Frontal cortex (tissue), 4 donors: ENCODE data around the gene CLEC3A. TPM values are rescaled to one million over a fixed set of nuclear protein-coding genes. Genes with fewer than 3 reads are reported as not detected.
"Not testable (repeated sequence)": the region's sequence is repeated elsewhere in the genome, so short reads cannot be mapped to it uniquely, and the experiment has no call there.

Experiments
- DNase-seq, 2 donors: peaks; one replicate each; pipeline ENCODE4 v3.0.0; 2012; ENCODE audit warnings: low spot score in 2 of 2
- FAIRE-seq: peaks from 2 replicates; lab custom pipeline; 2012; peaks lifted over from hg19 to GRCh38; lab: Jason Lieb, UNC
- total RNA-seq: library from RNA; depleted of rRNA; stranded (reverse); fragments of >200 nt; gene quantifications from one replicate; pipeline ENCODE4 v1.2.3, GENCODE V29; 2014
- donor health status: control.
- donor health status: control.
- donor health status: control.

The CLEC3A gene
- total RNA-seq, 1 donor from 2014 or later, result under 0.01 TPM

DNA sequence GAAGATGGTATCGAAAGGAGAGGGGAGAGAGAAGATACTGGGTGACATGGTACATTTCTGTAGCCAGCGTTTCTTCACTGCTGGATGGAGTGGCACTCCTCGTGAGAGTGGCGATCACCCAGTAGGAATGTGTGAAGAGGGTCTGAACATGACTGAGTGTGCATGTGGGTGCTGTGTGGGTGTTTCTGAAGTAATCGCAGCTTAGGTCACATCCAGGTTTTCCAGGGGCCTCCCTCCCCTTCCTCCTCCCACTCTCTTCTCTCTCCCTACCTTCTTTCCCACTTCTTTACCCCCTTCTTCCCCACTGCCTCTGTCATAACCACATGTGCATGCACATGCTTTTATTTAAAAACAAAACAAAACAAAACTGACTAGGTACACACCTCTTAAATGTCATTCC is 1.8 kb downstream of the CLEC3A start:
- DNase-seq (no peak), FAIRE-seq (no peak)

- no peak for FAIRE-seq
- no peak for DNase-seq
Observed at GRCh38 chr16:78025631-78026030, 3.3 kb downstream of the CLEC3A start.

DNA sequence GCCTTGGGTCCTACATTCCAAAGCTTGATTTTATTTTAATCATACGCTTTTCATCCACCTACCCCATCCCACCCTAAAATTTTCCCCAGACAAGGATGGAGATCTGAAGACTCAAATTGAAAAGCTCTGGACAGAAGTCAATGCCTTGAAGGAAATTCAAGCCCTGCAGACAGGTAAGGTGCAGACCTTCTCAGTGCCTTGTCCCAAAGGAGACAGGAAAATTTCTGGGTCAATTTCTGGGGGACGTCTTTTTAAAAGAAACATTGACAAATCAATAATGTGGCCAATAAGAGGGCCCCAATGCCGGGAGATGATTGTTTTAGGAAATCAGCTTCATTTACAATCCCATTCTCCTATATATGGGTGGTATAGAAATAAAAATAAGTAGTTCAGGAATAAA is 5.7 kb downstream of the CLEC3A start:
- FAIRE-seq, result no peak

DNA sequence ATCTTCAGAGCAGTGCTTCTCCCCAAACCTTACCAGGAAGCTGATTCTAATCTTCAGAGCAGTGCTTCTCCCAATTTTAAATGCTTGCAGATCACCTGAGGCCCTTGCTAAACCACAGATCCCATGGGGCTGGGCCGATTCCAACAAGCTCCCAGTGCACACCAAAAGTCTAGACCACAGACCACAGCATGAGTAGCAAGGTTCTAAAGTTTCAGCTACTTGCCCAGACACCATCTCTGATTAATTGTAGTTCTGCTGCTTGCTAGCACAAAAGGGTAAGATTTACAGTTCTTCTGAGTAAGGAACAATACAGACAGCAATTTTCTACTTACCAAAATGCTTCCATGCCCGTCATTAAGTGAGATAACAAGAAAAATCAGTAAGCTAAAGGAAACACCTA is 12.2 kb downstream of the CLEC3A start:
- DNase-seq, result no peak
- FAIRE-seq, result no peak

More for the DNA sequence above, 5.7 kb downstream of the CLEC3A start:
- DNase-seq, result no peak

DNA sequence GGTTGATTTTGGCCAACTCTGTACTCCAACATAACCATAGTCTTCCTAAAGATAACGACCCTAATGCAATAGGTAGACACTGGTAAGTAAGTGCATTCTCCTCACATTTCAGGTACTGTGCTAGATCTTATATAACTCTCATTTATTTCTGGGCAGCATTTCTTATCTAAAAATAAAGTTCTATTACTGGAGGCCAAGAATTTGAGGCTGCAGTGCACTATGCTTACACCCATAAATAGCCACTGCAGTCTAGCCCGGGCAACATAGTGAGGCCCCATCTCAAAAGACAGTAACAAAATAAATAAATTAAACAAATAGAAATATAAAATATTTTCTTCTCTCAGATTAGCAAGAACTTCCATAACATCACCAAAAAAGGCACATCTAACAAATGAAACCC is 12.7 kb downstream of the CLEC3A start:
- FAIRE-seq (no peak), DNase-seq (no peak)

DNA sequence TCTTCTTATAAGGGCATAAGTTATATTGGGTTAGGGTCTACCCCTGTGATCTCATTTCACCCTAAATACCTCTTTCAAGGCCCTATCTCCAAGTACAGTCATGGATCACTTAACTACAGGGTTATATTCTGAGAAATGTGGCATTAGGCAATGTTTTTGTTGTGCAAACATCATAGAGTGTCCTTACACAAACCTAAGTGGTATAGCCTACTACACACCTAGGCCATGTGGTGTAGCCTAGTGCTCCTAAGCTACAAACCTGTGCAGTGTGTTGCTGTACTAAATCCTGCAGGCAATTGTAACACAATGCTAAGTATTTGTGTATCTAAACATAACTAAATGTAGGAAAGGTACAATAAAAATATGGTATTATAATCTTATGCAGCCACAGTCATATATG is 18.0 kb downstream of the CLEC3A start:
- no peak for FAIRE-seq
- no peak for DNase-seq

DNA sequence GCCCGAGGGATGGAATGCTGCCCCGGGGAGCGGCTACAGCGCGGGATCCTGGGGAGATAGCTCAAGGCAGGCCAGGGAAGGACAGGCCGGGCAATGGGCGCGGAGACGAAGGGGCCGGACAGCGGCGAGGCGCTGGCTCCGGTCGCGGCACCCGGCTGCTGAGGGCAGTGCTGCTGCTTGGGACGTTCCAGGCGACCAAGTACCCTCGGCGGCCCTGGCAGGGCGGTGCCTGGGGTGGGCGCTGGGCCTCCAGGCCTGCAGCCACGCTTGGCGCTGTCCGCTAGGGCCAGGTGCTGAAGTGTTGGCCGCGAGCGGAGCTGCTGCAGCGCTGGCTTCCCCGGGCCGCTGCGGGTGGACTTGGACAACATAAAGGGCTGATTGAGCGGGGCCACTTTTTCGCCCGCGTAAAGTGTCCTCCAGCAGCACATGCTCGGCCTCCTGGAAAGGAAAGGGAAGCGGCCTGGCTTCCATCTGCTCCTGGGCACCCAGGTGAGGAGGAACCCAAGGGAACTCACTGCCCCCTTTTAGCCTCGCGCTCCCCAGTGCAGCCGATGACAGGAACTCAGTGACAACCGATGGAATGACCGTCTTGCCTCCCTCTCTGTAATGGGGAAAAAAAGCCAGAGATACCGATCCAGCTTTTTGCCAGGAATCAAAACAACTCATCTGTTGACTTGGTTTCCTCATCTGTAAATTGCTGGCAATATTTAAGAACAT is 23.7 kb downstream of the CLEC3A start:
- DNase-seq, result peak; percentile 41 to 61
- no peak for FAIRE-seq

- FAIRE-seq, result no peak
- no peak for DNase-seq
Observed at GRCh38 chr16:78048319-78048718, 26.0 kb downstream of the CLEC3A start.

DNA sequence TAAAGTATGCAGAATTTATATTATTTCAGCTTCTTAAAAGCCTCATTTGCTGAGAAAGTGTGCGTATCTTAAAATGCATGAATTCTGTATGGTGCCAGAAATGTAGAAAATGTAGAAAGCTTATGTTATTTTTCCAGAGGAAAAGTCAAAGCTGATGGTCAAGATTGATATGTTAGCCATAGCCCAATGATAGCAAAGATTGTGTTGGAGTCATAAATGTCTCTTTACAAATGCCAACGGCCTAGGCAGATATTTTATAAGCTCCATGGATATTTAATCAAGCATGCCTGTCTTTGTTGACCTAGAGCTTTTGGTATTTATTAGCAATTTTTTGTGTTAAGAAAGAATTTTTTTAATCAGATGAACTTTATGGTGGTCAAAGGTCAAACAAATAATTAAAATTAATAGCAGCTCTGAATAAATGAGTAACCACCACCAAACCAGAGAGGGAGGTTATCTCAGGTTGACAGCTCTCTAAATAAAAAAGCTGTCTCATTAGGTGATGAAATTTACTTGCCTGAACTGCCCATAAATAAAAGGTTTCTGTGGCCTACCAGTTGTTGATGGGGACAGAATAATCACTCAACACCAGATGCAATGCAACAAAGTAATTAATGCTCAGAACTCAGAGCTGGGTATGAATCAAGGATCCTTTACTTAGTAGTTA is 28.5 kb downstream of the CLEC3A start:
- DNase-seq (no peak), FAIRE-seq (no peak)

GRCh38 chr16:78057803-78058564 is 35.6 kb downstream of the CLEC3A start:
- DNase-seq, result no peak

GRCh38 chr16:78059806-78060205 is 37.5 kb downstream of the CLEC3A start:
- not testable (repeated sequence) for FAIRE-seq, DNase-seq

More at GRCh38 chr16:78057803-78058564, 35.6 kb downstream of the CLEC3A start:
- no peak for FAIRE-seq

DNA sequence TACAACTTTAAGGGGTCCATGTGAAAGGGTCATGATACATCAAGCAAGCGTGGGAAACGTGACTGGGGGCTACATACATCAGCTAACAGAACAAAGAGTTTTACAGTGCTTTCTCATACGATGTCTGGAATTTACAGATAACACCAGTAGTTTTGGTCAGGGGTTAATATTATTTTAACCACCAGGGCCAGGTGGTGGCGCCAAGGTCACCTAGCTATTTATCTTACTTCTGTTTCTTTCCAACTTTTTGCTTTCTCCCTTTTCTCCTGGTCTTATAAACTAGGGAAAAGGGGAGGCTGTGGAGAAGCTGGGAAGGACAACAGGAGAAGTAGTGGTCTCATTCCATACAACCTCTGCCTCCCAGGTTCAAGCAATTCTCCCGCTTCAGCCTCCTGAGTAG is 37.9 kb downstream of the CLEC3A start:
- FAIRE-seq, result no peak
- no peak for DNase-seq

DNA sequence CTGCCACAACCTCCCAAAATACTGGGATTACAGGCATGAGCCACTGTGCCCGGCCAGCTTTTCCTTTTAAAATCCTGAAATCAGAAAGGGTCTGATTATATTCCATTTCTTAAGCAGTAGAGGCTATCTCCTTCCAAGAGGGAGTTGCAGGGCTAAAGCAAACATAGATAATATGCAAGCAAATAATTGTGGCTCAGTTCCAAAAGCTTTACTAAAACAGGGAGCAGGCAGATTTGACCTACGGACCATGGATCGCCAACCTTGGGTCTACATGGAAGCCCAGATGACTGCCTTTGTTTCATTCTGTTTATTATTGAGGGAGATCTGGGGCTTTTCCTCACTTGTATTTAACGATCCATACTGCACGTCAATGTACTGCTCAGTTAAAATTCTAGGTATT is 38.5 kb downstream of the CLEC3A start:
- FAIRE-seq, result no peak
- no peak for DNase-seq

GRCh38 chr16:78065319-78065718 is 43.0 kb downstream of the CLEC3A start:
- DNase-seq (no peak), FAIRE-seq (no peak)

GRCh38 chr16:78069913-78070312 is 47.6 kb downstream of the CLEC3A start:
- DNase-seq, result no peak
- no peak for FAIRE-seq

DNA sequence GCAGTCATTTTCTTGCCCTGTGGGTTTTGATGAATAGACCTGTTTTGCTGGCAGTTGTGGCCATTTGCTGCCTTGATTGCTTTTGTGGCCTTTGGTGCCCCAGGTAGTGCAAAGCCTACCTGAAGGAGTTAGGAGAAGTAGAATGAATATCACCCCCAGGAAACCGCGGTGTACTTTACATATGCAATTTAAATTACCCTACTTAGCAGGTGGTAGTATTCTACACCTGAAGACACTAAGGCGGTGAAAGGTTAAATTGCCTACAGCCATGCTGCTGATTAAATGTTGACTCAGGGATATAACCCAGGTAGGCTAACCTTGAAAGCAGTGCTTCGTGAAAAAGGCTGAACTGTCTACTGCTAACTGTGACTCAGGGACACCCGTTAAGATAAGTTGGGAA is 49.9 kb downstream of the CLEC3A start:
- FAIRE-seq (no peak), DNase-seq (no peak)

DNA sequence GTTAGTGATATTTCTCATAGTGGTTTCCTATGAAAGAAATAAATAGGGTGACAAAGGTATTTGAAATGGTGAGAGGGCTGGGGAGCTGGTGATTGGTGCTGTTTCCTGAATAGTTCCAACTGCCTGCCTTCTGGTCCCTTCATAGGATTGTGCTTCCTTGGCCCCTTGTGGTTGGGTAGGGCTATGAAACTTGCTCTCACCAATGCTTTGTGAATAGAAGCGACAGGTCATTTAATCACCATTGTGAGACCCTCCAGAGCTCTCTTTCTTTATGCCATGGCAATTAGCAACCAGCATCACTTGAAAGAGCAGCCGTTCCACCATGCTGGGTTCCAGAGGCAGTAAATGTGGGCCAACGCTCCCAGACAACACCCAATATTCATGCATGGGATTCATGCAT is 53.5 kb downstream of the CLEC3A start:
- no peak for FAIRE-seq
- DNase-seq, result no peak

DNA sequence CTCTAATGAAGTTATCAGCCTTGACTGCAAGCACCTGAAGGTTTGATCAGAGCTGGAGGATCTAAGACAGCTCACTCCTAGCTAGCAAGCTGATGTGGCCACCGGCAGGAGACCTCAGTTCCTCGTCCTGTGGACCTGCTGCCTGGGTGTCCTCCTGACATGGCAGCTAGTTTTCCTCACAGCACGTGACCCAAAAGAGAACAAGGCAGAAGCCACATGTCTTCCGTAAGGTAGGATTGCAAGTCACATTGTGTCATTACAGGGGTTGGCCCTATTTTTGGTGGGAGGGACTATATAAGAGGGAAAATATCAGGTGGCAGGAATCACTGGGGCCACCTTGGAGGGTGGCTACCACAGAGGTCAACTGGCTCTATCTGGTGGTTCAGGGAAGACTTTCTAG is 59.0 kb downstream of the CLEC3A start:
- no peak for FAIRE-seq
- no peak for DNase-seq
